KMS-11 (cell line): ENCODE measurements around the gene ATP1A3.
"Not testable (repeated sequence)": the region's sequence is repeated elsewhere in the genome, so short reads cannot be mapped to it uniquely, and the experiment has no call there.

Experiments used
- H2AFZ ChIP-seq: fragments of 200-600 bp; sonication (generic); 2 replicates; pipeline ENCODE4 v1.6.1; 2016; ENCODE audit warnings: antibody characterized with exemption, mixed run types, low read depth
- H3K27ac ChIP-seq: fragments of 200-600 bp; sonication (generic); 2 replicates; pipeline ENCODE4 v1.6.1; 2016; ENCODE audit warnings: mild to moderate bottlenecking, mixed run types
- H3K27me3 ChIP-seq: fragments of 200-600 bp; sonication (generic); 2 replicates; pipeline ENCODE4 v1.6.1; 2017; ENCODE audit warnings: mild to moderate bottlenecking, low read depth, mixed run types, moderate library complexity; ENCODE audit not compliant: insufficient read depth
- H3K36me3 ChIP-seq: fragments of 200-600 bp; sonication (generic); 2 replicates; pipeline ENCODE4 v1.6.1; 2017; ENCODE audit warnings: mild to moderate bottlenecking, mixed run types; ENCODE audit not compliant: insufficient read depth
- H3K4me1 ChIP-seq: fragments of 200-600 bp; sonication (generic); 2 replicates; pipeline ENCODE4 v1.6.1; 2016; ENCODE audit warnings: mild to moderate bottlenecking, low read depth, mixed run types; ENCODE audit not compliant: poor library complexity, severe bottlenecking
- H3K4me2 ChIP-seq: fragments of 200-600 bp; sonication (generic); 2 replicates; pipeline ENCODE4 v1.7.0; 2016; ENCODE audit warnings: mild to moderate bottlenecking, mixed run types
- H3K4me3 ChIP-seq: fragments of 200-600 bp; sonication (generic); IDR thresholded peaks from 2 replicates; pipeline ENCODE4 v1.6.1; 2017; ENCODE audit warnings: low read depth, low read length, mixed read lengths; ENCODE audit not compliant: insufficient read depth
- H3K79me2 ChIP-seq: fragments of 200-600 bp; sonication (generic); 2 replicates; pipeline ENCODE4 v1.6.1; 2016; ENCODE audit warnings: low read depth, mixed run types; ENCODE audit not compliant: insufficient read depth
- H3K9ac ChIP-seq: fragments of 200-600 bp; sonication (generic); 2 replicates; pipeline ENCODE4 v1.6.1; 2016; ENCODE audit warnings: mild to moderate bottlenecking, mixed run types
- H4K20me1 ChIP-seq: fragments of 200-600 bp; sonication (generic); 2 replicates; pipeline ENCODE4 v1.6.1; 2016; ENCODE audit warnings: mild to moderate bottlenecking, mixed run types; ENCODE audit not compliant: insufficient read depth
- CTCF ChIP-seq: fragments of 200-600 bp; sonication (generic); conservative IDR thresholded peaks from 2 replicates; pipeline ENCODE4 v1.6.1; 2017; ENCODE audit warnings: low read depth, mild to moderate bottlenecking, antibody characterized with exemption, low read length, moderate library complexity, mixed read lengths

The ATP1A3 gene

GRCh38 chr19:41940731-41941409 lies 53.2 kb downstream of the ATP1A3 start:
- H3K4me3 ChIP-seq = no peak overlapping the region
- no peak for TF ChIP-seq CTCF
- no peaks in the 10 kb centered on the region for H3K36me3 ChIP-seq
- H3K4me1 ChIP-seq = peaks cover 28% of the 10 kb centered on the region
- H3K27ac ChIP-seq = no peak overlapping the region
- H3K79me2 ChIP-seq = no peaks in the 10 kb centered on the region
- H3K4me2 ChIP-seq = no peak overlapping the region
- H3K27me3 ChIP-seq = peaks cover 31% of the 10 kb centered on the region
- no peak overlapping the region for H3K9ac ChIP-seq
- H2AFZ ChIP-seq = no peak overlapping the region
- no peaks in the 10 kb centered on the region for H4K20me1 ChIP-seq

GRCh38 chr19:41939861-41940730 lies 53.9 kb downstream of the ATP1A3 start:
- Histone ChIP-seq H3K36me3 (no peaks in the 10 kb centered on the region), H3K27me3 (peaks cover 39% of the 10 kb centered on the region), H3K4me1 (peaks cover 22% of the 10 kb centered on the region), H3K79me2 (no peaks in the 10 kb centered on the region), H3K4me2 (no peak overlapping the region), H3K27ac (no peak overlapping the region), H4K20me1 (no peaks in the 10 kb centered on the region), H3K4me3 (no peak overlapping the region), H3K9ac (no peak overlapping the region), H2AFZ (no peak overlapping the region)
- no peak for TF ChIP-seq CTCF

- H3K36me3 ChIP-seq, H2AFZ ChIP-seq, H4K20me1 ChIP-seq, H3K9ac ChIP-seq, H3K79me2 ChIP-seq, H3K27ac ChIP-seq, H3K4me3 ChIP-seq, H3K4me2 ChIP-seq: not testable (repeated sequence)
- H3K27me3 ChIP-seq = peaks cover 39% of the 10 kb centered on the region
- H3K4me1 ChIP-seq = peaks cover 13% of the 10 kb centered on the region
Measured at GRCh38 chr19:41939209-41939608, 54.8 kb downstream of the ATP1A3 start.

GRCh38 chr19:41937525-41938468 lies 56.2 kb downstream of the ATP1A3 start:
- Histone ChIP-seq H3K4me3 (no peak overlapping the region), H3K27ac (no peak overlapping the region), H3K27me3 (peaks cover 51% of the 10 kb centered on the region), H4K20me1 (no peaks in the 10 kb centered on the region), H3K4me2 (no peak overlapping the region), H3K79me2 (no peaks in the 10 kb centered on the region), H2AFZ (no peak overlapping the region), H3K4me1 (peaks cover 6% of the 10 kb centered on the region), H3K9ac (no peak overlapping the region), H3K36me3 (no peaks in the 10 kb centered on the region)
- 0 out of 2 replicates have a peak, but pooled peaks have one; percentile 20 for TF ChIP-seq CTCF
